ENCODE data around the gene LTB4R.

- TF ChIP-seq POLR2AphosphoS5 (IDR thresholded peaks at IDR 0.05; ENCODE audit: low read depth, low read length) (no peak), REST (IDR thresholded peaks at IDR 0.05; ENCODE audit: insufficient read depth in 1 of 2, low read depth in 2 of 2, low read length in 2 of 2) (no peak)
Measured at GRCh38 chr14:24349742-24350141, 38.4 kb downstream of the LTB4R start.

Measured in PFSK-1 (cell line).